NCI-H226 (cell line): ENCODE results near the gene ACTN4.

Experiments
- DNase-seq: peaks from one replicate; pipeline ENCODE4 v3.0.0-alpha.2; 2015

The ACTN4 gene

GRCh38 chr19:38679839-38680238, 32.4 kb downstream of the ACTN4 start:
- DNase-seq, result no peak

- DNase-seq, result no peak
These were observed 34.9 kb downstream of the ACTN4 start for GRCh38 chr19:38682195-38682867.

- DNase-seq, result no peak
These were observed 35.5 kb downstream of the ACTN4 start for GRCh38 chr19:38682872-38683392.

- DNase-seq, result peak; percentile 96
These were observed 36.1 kb downstream of the ACTN4 start for GRCh38 chr19:38683393-38684077.

- peak; percentile 98 for DNase-seq
These were observed 36.8 kb downstream of the ACTN4 start for GRCh38 chr19:38684078-38684861.

GRCh38 chr19:38684862-38685665, 37.6 kb downstream of the ACTN4 start:
- DNase-seq, result no peak

- peak; percentile 39 for DNase-seq
These were observed 38.4 kb downstream of the ACTN4 start for GRCh38 chr19:38685666-38686529.

- DNase-seq, result peak; percentile 24
These were observed 39.1 kb downstream of the ACTN4 start for GRCh38 chr19:38686530-38686888.

GRCh38 chr19:38687837-38688378, 40.5 kb downstream of the ACTN4 start:
- DNase-seq, result no peak

GRCh38 chr19:38690146-38690545, 42.7 kb downstream of the ACTN4 start:
- no peak for DNase-seq

GRCh38 chr19:38690832-38691231, 43.4 kb downstream of the ACTN4 start:
- no peak for DNase-seq

GRCh38 chr19:38691938-38692457, 44.5 kb downstream of the ACTN4 start:
- no peak for DNase-seq

- no peak for DNase-seq
These were observed 45.3 kb downstream of the ACTN4 start for GRCh38 chr19:38692458-38693379.

GRCh38 chr19:38693380-38694223, 46.2 kb downstream of the ACTN4 start:
- DNase-seq, result peak; percentile 81

- no peak for DNase-seq
These were observed 47.9 kb downstream of the ACTN4 start for GRCh38 chr19:38695317-38695683.

GRCh38 chr19:38695832-38696728, 48.6 kb downstream of the ACTN4 start:
- no peak for DNase-seq

- DNase-seq, result no peak
These were observed 49.2 kb downstream of the ACTN4 start for GRCh38 chr19:38696729-38697055.

- no peak for DNase-seq
These were observed 49.7 kb downstream of the ACTN4 start for GRCh38 chr19:38697197-38697596.
